Naive thymus-derived CD4-positive, alpha-beta T cell (primary cell): ENCODE results near the gene SLC22A2. TPM values are rescaled to one million over a fixed set of nuclear protein-coding genes. Genes with fewer than 3 reads are reported as not detected.
"Not testable (repeated sequence)": the region's sequence is repeated elsewhere in the genome, so short reads cannot be mapped to it uniquely, and the experiment has no call there.

Experiments
- ATAC-seq: fragments of 150-1000 bp; cut with Tn5 transposase; 2 replicates; pipeline ENCODE4 v1.10.0; 2021; ENCODE audit warnings: mild to moderate bottlenecking, moderate library complexity
- CTCF ChIA-PET: fragments of 350-600 bp; sonication (Branson Sonifier 250); formaldehyde crosslinking; loops from one replicate; lab custom pipeline; 2021; ENCODE audit warnings: antibody characterized with exemption; lab: Charles Lee
- POLR2A ChIA-PET: fragments of 350-600 bp; sonication (Branson Sonifier 250); formaldehyde crosslinking; loops from one replicate; lab custom pipeline; 2021; ENCODE audit warnings: antibody characterized with exemption, inconsistent platforms; lab: Charles Lee
- DNase-seq, 9 donors: peaks; one replicate each; pipeline versions ENCODE4 v3.0.0 to v3.0.0-alpha.2; 2020 to 2022; ENCODE audit warnings: mixed read lengths in 1 of 9
- H3K27ac ChIP-seq: one replicate; pipeline ENCODE4 v1.7.0; 2013; ENCODE audit warnings: mild to moderate bottlenecking, low read depth, low read length, moderate library complexity
- H3K27me3 ChIP-seq, 2 donors: one replicate each; pipeline ENCODE4 v1.7.0; 2013; ENCODE audit warnings: low read length in 2 of 2, mild to moderate bottlenecking in 2 of 2, moderate library complexity in 2 of 2; ENCODE audit not compliant: control insufficient read depth in 2 of 2, insufficient read depth in 2 of 2
- H3K36me3 ChIP-seq, 3 experiments: 1 replicate in 2 of 3; 2 replicates in 1 of 3; pipeline ENCODE4 v1.7.0; 2013; ENCODE audit warnings: low read length in 3 of 3, mild to moderate bottlenecking in 3 of 3, moderate library complexity in 1 of 3; ENCODE audit not compliant: insufficient read depth in 3 of 3, control insufficient read depth in 2 of 3
- H3K4me1 ChIP-seq, 2 donors: one replicate each; pipeline ENCODE4 v1.7.0; 2013; ENCODE audit warnings: low read length in 2 of 2, mild to moderate bottlenecking in 2 of 2, moderate library complexity in 1 of 2; ENCODE audit not compliant: control insufficient read depth in 2 of 2, insufficient read depth in 2 of 2
- H3K4me3 ChIP-seq: 2 replicates; pipeline ENCODE4 v1.7.0; 2013; ENCODE audit warnings: mild to moderate bottlenecking, low read length
- H3K9me3 ChIP-seq, 3 experiments: 1 replicate in 2 of 3; 2 replicates in 1 of 3; pipeline ENCODE4 v1.7.0; 2013; ENCODE audit warnings: low read length in 3 of 3; ENCODE audit not compliant: control insufficient read depth in 2 of 3
- H3K27ac Mint-ChIP-seq, 9 donors: one replicate each; pipeline ENCODE4 v1.8.0; 2020 to 2022; ENCODE audit warnings: mixed read lengths in 9 of 9, mild to moderate bottlenecking in 8 of 9, moderate library complexity in 5 of 9, inconsistent platforms in 2 of 9
- H3K27me3 Mint-ChIP-seq, 5 donors: one replicate each; pipeline ENCODE4 v1.8.0; 2021 to 2022; ENCODE audit warnings: mixed read lengths in 5 of 5, mild to moderate bottlenecking in 1 of 5
- H3K36me3 Mint-ChIP-seq, 5 donors: one replicate each; pipeline ENCODE4 v1.8.0; 2020 to 2022; ENCODE audit warnings: mixed read lengths in 5 of 5, mild to moderate bottlenecking in 3 of 5, inconsistent platforms in 1 of 5
- H3K4me1 Mint-ChIP-seq, 7 donors: one replicate each; pipeline ENCODE4 v1.8.0; 2020 to 2022; ENCODE audit warnings: mixed read lengths in 7 of 7, mild to moderate bottlenecking in 3 of 7, inconsistent platforms in 1 of 7
- H3K4me3 Mint-ChIP-seq, 10 donors: one replicate each; pipeline ENCODE4 v1.8.0; 2020 to 2022; ENCODE audit warnings: mild to moderate bottlenecking in 10 of 10, mixed read lengths in 10 of 10, moderate library complexity in 6 of 10, inconsistent platforms in 2 of 10
- H3K9me3 Mint-ChIP-seq, 11 donors: one replicate each; pipeline ENCODE4 v1.8.0; 2020 to 2022; ENCODE audit warnings: mixed read lengths in 11 of 11, mild to moderate bottlenecking in 4 of 11, inconsistent platforms in 1 of 11, moderate library complexity in 1 of 11
- intact Hi-C, 2 donors: fragments of 100-400 bp; cut with micrococcal nuclease; formaldehyde crosslinking; loops; one replicate each; pipeline ENCODE4 v1.15.1; 2023
- polyA plus RNA-seq, 2 donors: library from polyadenylated mRNA; unstranded; fragments of 300-500 nt; fragmentation: Illumina TruSeq; gene quantifications; one replicate each; pipeline ENCODE4 v1.2.3, GENCODE V29; 2021
- total RNA-seq, 6 experiments: library from RNA in 5 of 6; stranded (reverse) in 5 of 6; gene quantifications; 1 replicate in 5 of 6; 2 replicates in 1 of 6; pipeline ENCODE4 v1.2.3 and lab custom pipeline; 2021 to 2026

SLC22A2 gene
- total and polyA plus RNA-seq, 7 experiments from 2014 or later: not detected

- no peak overlapping the region for H3K27ac Mint-ChIP-seq
- Histone ChIP-seq H3K27me3 (no peaks in the 10 kb centered on the region), H3K4me1 (no peaks in the 10 kb centered on the region), H3K36me3 (no peaks in the 10 kb centered on the region), H3K27ac (no peak overlapping the region), H3K4me3 (no peak overlapping the region), H3K9me3 (peaks cover 0 to 3% (median 0%) of the 10 kb centered on the region in 3 experiments)
- peaks cover 2 to 22% (median 15%) of the 10 kb centered on the region in 5 donors for H3K27me3 Mint-ChIP-seq
- DNase-seq: no peak
- no peak overlapping the region for H3K4me3 Mint-ChIP-seq
- ChIA-PET CTCF (no interaction called here), POLR2A (no interaction called here)
- H3K4me1 Mint-ChIP-seq: no peaks in the 10 kb centered on the region
- ATAC-seq: no peak
- intact Hi-C loops: no loop called here
- H3K36me3 Mint-ChIP-seq: peaks cover 0 to 3% (median 0%) of the 10 kb centered on the region in 5 donors
- peaks cover 0 to 30% (median 8%) of the 10 kb centered on the region in 11 donors for H3K9me3 Mint-ChIP-seq
Observed at GRCh38 chr6:160238761-160239751, 19.6 kb downstream of the SLC22A2 start.

- peaks cover 0 to 3% (median 0%) of the 10 kb centered on the region in 5 donors for H3K36me3 Mint-ChIP-seq
- no peak for DNase-seq
- no peak overlapping the region for H3K27ac Mint-ChIP-seq
- no peaks in the 10 kb centered on the region for H3K4me1 Mint-ChIP-seq
- peaks cover 2 to 22% (median 15%) of the 10 kb centered on the region in 5 donors for H3K27me3 Mint-ChIP-seq
- intact Hi-C loops: no loop called here
- Histone ChIP-seq H3K27ac (no peak overlapping the region), H3K4me1 (no peaks in the 10 kb centered on the region), H3K36me3 (no peaks in the 10 kb centered on the region), H3K9me3 (peaks cover 0 to 3% (median 0%) of the 10 kb centered on the region in 3 experiments), H3K4me3 (no peak overlapping the region), H3K27me3 (no peaks in the 10 kb centered on the region)
- peaks cover 0 to 30% (median 8%) of the 10 kb centered on the region in 11 donors for H3K9me3 Mint-ChIP-seq
- ChIA-PET CTCF (no interaction called here), POLR2A (no interaction called here)
- no peak for ATAC-seq
- H3K4me3 Mint-ChIP-seq: no peak overlapping the region
Observed at GRCh38 chr6:160238278-160238711, 20.3 kb downstream of the SLC22A2 start.

GRCh38 chr6:160237597-160238275 lies 20.9 kb downstream of the SLC22A2 start:
- H3K27ac ChIP-seq, DNase-seq, H3K4me1 ChIP-seq, H3K4me3 ChIP-seq, H3K36me3 ChIP-seq, ATAC-seq, H3K36me3 Mint-ChIP-seq, intact Hi-C loops, CTCF ChIA-PET, H3K4me1 Mint-ChIP-seq, H3K27ac Mint-ChIP-seq, H3K27me3 ChIP-seq, POLR2A ChIA-PET, H3K4me3 Mint-ChIP-seq, H3K9me3 ChIP-seq: not testable (repeated sequence)
- Mint-ChIP-seq H3K9me3 (peaks cover 0 to 30% (median 8%) of the 10 kb centered on the region in 11 donors), H3K27me3 (peaks cover 2 to 22% (median 15%) of the 10 kb centered on the region in 5 donors)

GRCh38 chr6:160236235-160236872 lies 22.3 kb downstream of the SLC22A2 start:
- intact Hi-C loops, CTCF ChIA-PET, H3K9me3 ChIP-seq: not testable (repeated sequence)

GRCh38 chr6:160233950-160234640 lies 24.5 kb downstream of the SLC22A2 start:
- CTCF ChIA-PET, H3K36me3 Mint-ChIP-seq, H3K27ac ChIP-seq, H3K4me3 ChIP-seq, H3K4me3 Mint-ChIP-seq, H3K27ac Mint-ChIP-seq, ATAC-seq, H3K4me1 ChIP-seq, H3K9me3 ChIP-seq, intact Hi-C loops, H3K27me3 ChIP-seq, DNase-seq, H3K4me1 Mint-ChIP-seq, POLR2A ChIA-PET, H3K36me3 ChIP-seq: not testable (repeated sequence)
- H3K9me3 Mint-ChIP-seq: peaks cover 0 to 42% (median 10%) of the 10 kb centered on the region in 11 donors
- H3K27me3 Mint-ChIP-seq: peaks cover 2 to 27% (median 15%) of the 10 kb centered on the region in 5 donors

More at GRCh38 chr6:160236235-160236872, 22.3 kb downstream of the SLC22A2 start:
- DNase-seq, POLR2A ChIA-PET, H3K36me3 ChIP-seq, H3K4me1 ChIP-seq, H3K27ac Mint-ChIP-seq, H3K36me3 Mint-ChIP-seq, H3K27me3 ChIP-seq, ATAC-seq, H3K4me3 ChIP-seq, H3K4me1 Mint-ChIP-seq, H3K27ac ChIP-seq, H3K4me3 Mint-ChIP-seq: not testable (repeated sequence)
- Mint-ChIP-seq H3K9me3 (peaks cover 0 to 30% (median 8%) of the 10 kb centered on the region in 11 donors), H3K27me3 (peaks cover 2 to 22% (median 15%) of the 10 kb centered on the region in 5 donors)

GRCh38 chr6:160227769-160228161 lies 30.9 kb downstream of the SLC22A2 start:
- Mint-ChIP-seq H3K27me3 (peaks cover 0 to 27% (median 22%) of the 10 kb centered on the region in 5 donors), H3K4me1 (no peaks in the 10 kb centered on the region), H3K4me3 (no peak overlapping the region), H3K9me3 (peaks cover 0 to 15% (median 2%) of the 10 kb centered on the region in 11 donors), H3K27ac (no peak overlapping the region), H3K36me3 (peaks cover 0 to 5% (median 0%) of the 10 kb centered on the region in 5 donors)
- ATAC-seq (no peak), DNase-seq (no peak)
- Histone ChIP-seq H3K36me3 (no peaks in the 10 kb centered on the region), H3K27me3 (no peaks in the 10 kb centered on the region), H3K4me1 (no peaks in the 10 kb centered on the region), H3K9me3 (no peaks in the 10 kb centered on the region), H3K4me3 (no peak overlapping the region), H3K27ac (no peak overlapping the region)
- POLR2A ChIA-PET: no interaction called here
- CTCF ChIA-PET: no interaction called here
- intact Hi-C loops: no loop called here
